Measurements from ENCODE around the gene CASZ1.

CASZ1 gene

DNA sequence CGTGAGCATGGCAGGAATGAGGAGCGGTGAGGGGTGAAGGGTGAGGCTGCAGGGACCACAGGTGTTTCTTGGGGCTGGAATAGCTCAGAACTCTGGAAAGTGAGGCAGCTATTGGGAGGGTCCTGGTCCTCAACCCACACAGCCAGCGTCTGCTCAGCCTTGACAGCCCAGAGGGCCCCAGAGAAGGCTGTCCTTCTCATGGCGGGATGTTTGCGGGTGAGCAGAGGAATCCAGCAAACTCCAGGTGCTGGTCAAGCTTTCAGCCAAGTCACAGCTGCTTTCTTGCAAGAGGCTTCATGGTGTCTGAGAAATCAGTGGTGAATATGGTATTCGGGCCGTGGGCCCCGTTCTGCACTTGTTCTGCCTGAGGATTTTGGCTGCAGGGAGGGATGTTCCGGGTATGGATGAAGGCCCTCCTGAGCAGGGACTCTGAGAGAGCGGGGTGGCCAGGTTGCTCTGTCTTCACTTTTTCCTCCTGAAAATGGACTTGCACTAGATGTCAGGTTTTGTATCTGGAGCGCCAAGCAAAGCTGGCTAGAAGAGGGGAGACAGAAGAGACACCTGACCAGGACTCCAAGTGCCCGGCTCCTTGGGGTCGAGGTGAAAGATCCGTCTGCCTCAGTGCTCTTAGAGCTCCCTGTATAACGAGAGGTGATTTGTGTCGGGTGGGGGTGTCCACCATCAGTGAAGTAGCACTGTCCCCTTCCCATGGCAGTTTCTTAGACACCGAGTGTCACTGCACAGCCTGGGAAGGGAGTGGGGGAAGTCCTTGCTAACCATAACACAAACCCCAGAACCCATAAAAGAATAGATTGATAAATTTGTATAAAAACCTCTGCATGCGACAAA is 181.8 kb downstream of the CASZ1 start:
- TF ChIP-seq, protein P1, sequence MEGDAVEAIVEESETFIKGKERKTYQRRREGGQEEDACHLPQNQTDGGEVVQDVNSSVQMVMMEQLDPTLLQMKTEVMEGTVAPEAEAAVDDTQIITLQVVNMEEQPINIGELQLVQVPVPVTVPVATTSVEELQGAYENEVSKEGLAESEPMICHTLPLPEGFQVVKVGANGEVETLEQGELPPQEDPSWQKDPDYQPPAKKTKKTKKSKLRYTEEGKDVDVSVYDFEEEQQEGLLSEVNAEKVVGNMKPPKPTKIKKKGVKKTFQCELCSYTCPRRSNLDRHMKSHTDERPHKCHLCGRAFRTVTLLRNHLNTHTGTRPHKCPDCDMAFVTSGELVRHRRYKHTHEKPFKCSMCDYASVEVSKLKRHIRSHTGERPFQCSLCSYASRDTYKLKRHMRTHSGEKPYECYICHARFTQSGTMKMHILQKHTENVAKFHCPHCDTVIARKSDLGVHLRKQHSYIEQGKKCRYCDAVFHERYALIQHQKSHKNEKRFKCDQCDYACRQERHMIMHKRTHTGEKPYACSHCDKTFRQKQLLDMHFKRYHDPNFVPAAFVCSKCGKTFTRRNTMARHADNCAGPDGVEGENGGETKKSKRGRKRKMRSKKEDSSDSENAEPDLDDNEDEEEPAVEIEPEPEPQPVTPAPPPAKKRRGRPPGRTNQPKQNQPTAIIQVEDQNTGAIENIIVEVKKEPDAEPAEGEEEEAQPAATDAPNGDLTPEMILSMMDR (IDR thresholded peaks at IDR 0.05; ENCODE audit: poor library complexity, severe bottlenecking) = no peak
- peaks cover 7% of the 10 kb centered on the region for H3K4me1 ChIP-seq (ENCODE audit: insufficient read depth, poor library complexity, severe bottlenecking)
- H3K27me3 ChIP-seq (ENCODE audit: insufficient read depth, poor library complexity, severe bottlenecking) = no peaks in the 10 kb centered on the region
- ATAC-seq (ENCODE audit: low read depth) (no peak), DNase-seq (ENCODE audit: low spot score) (no peak)
- no peaks in the 10 kb centered on the region for H3K9me3 ChIP-seq (ENCODE audit: severe bottlenecking)
- 0 out of 2 replicates have a peak, but pooled peaks cover 7% of the 10 kb centered on the region for H3K36me3 ChIP-seq (ENCODE audit: low read depth)
- H3K27ac ChIP-seq (ENCODE audit: poor library complexity, severe bottlenecking) = no peak overlapping the region
- H3K4me3 ChIP-seq (ENCODE audit: severe bottlenecking) = no peak overlapping the region

DNA sequence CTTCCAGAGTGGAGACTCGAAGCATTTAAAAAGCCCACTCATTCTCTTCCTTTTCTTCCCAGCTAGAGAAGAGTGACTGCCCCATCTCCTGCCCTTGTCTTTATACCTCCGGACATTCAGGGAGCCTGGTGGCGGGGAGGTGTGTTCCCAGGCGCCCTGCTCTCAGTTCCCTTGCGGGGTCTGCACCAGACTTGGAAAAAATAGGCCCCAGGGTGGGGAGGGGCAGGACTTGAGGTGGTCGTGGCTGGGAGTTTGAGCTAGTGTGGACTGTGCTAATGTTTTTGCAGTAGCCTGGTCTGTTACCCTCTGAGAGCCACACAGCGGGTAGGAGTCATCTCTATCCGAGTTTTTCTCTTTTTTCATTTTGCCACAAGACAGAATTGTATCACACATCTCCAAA is 182.6 kb downstream of the CASZ1 start:
- no peaks in the 10 kb centered on the region for H3K27me3 ChIP-seq (ENCODE audit: insufficient read depth, poor library complexity, severe bottlenecking)
- 0 out of 2 replicates have a peak, but pooled peaks cover 7% of the 10 kb centered on the region for H3K36me3 ChIP-seq (ENCODE audit: low read depth)
- TF ChIP-seq, protein P1 (IDR thresholded peaks at IDR 0.05; ENCODE audit: poor library complexity, severe bottlenecking) = no peak
- ATAC-seq (ENCODE audit: low read depth) = no peak
- no peak overlapping the region for H3K4me3 ChIP-seq (ENCODE audit: severe bottlenecking)
- DNase-seq (ENCODE audit: low spot score) = no peak
- no peaks in the 10 kb centered on the region for H3K9me3 ChIP-seq (ENCODE audit: severe bottlenecking)
- no peaks in the 10 kb centered on the region for H3K4me1 ChIP-seq (ENCODE audit: insufficient read depth, poor library complexity, severe bottlenecking)
- H3K27ac ChIP-seq (ENCODE audit: poor library complexity, severe bottlenecking) = no peak overlapping the region

DNA sequence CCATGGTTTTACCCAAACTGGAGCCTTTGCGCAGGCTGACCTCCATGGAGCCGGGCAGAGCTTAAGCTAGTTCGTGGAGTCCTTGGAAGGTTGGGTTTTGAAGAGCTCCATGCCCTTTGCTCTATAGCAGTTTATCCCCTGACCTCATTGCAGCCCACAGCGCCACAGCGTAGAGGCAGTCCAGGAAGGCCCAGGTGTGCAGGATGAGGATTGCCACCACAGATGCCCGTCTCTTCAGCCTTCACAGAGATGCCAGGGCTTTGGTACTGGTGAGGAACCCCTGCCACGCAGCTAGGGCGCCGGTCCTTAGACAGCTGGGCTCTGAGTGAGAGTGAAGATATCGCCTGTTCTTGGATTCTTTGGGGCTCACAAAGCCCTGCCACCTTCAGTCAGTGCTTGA is 183.1 kb downstream of the CASZ1 start:
- Histone ChIP-seq H3K27ac (ENCODE audit: poor library complexity, severe bottlenecking) (no peak overlapping the region), H3K36me3 (ENCODE audit: low read depth) (0 out of 2 replicates have a peak, but pooled peaks cover 2% of the 10 kb centered on the region), H3K9me3 (ENCODE audit: severe bottlenecking) (no peaks in the 10 kb centered on the region), H3K4me1 (ENCODE audit: insufficient read depth, poor library complexity, severe bottlenecking) (no peaks in the 10 kb centered on the region), H3K27me3 (ENCODE audit: insufficient read depth, poor library complexity, severe bottlenecking) (no peaks in the 10 kb centered on the region), H3K4me3 (ENCODE audit: severe bottlenecking) (no peak overlapping the region)
- DNase-seq (ENCODE audit: low spot score) (no peak), ATAC-seq (ENCODE audit: low read depth) (no peak)
- TF ChIP-seq, protein P1 (IDR thresholded peaks at IDR 0.05; ENCODE audit: poor library complexity, severe bottlenecking) = no peak

DNA sequence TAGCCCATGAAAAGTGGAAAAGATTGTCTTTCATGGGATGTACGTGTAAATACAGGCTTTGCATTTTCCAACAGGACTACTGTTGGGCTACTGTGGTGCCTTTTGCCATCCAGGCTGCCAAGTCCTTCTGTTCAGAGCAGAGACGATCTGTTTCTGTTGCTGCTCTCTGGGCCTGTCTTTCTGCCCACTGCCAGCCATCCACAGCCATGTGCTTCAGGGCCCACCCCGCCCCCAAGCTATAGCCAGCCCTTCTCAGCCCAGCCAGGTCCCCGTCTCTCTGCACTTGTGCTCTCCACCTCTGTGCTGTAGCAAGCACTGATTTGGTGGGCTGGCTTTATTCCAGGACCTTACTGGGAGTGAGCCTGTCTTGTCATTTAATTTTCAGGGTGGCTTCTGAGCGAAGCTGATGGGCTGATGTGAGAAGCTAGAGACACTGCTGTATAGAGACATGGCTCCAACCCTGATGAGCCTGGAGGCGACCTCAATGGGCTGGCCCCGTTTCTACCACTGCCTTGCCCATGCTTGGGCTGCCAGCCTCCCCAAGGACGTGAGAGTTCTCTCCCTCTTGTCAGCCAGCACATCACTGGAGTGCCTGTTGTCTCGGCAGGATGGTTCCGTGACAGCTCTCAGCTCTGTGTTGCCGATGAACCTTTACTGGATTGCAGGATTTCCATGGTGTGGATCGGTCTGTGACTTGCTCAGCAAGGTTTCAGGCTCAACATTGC is 183.8 kb downstream of the CASZ1 start:
- TF ChIP-seq, protein P1 (IDR thresholded peaks at IDR 0.05; ENCODE audit: poor library complexity, severe bottlenecking) = no peak
- no peak overlapping the region for H3K4me3 ChIP-seq (ENCODE audit: severe bottlenecking)
- DNase-seq (ENCODE audit: low spot score) = no peak

More for the DNA sequence above, 183.8 kb downstream of the CASZ1 start:
- Histone ChIP-seq H3K4me1 (ENCODE audit: insufficient read depth, poor library complexity, severe bottlenecking) (no peaks in the 10 kb centered on the region), H3K27ac (ENCODE audit: poor library complexity, severe bottlenecking) (no peak overlapping the region), H3K9me3 (ENCODE audit: severe bottlenecking) (no peaks in the 10 kb centered on the region), H3K27me3 (ENCODE audit: insufficient read depth, poor library complexity, severe bottlenecking) (no peaks in the 10 kb centered on the region), H3K36me3 (ENCODE audit: low read depth) (no peaks in the 10 kb centered on the region)
- ATAC-seq (ENCODE audit: low read depth) = no peak
